Caco-2 (cell line): ENCODE results near the gene MYO7A. TPM values are rescaled to one million over a fixed set of nuclear protein-coding genes. Genes with fewer than 3 reads are reported as not detected.

Source experiments
- BruUV-seq: library from RNA; stranded (reverse); fragments of 400-500 nt; replicated peaks from 2 replicates; lab custom pipeline; 2021; lab: Mats Ljungman, UMichigan
- CTCF ChIA-PET: fragments of 300-600 bp; sonication (Branson Sonifier 250); formaldehyde crosslinking; loops from one replicate; lab custom pipeline; 2022; ENCODE audit warnings: antibody characterized with exemption; lab: Charles Lee
- POLR2A ChIA-PET: fragments of 300-600 bp; sonication (Branson Sonifier 250); formaldehyde crosslinking; loops from one replicate; lab custom pipeline; 2022; ENCODE audit warnings: antibody characterized with exemption; lab: Charles Lee
- DNase-seq, 2 experiments: peaks; one replicate each; pipeline versions ENCODE4 v3.0.0 to v3.0.0-alpha.2; 2020 to 2022
- H3K27me3 ChIP-seq: replicated peaks from 2 replicates; pipeline ENCODE4 v1.6.0; 2011; ENCODE audit warnings: low read length; ENCODE audit not compliant: control insufficient read depth, insufficient read depth
- H3K36me3 ChIP-seq: 2 replicates; pipeline ENCODE4 v1.5.1; 2011; ENCODE audit warnings: low read length; ENCODE audit not compliant: control insufficient read depth, insufficient read depth
- H3K4me1 ChIP-seq: fragments of 250-450 bp; sonication (Bioruptor Pico); 2 replicates; pipeline ENCODE4 v1.5.1; 2020; ENCODE audit warnings: mild to moderate bottlenecking
- H3K4me3 ChIP-seq: 2 replicates; pipeline ENCODE4 v1.5.1; 2011; ENCODE audit warnings: low read depth, mild to moderate bottlenecking, control low read depth, low read length
- H3K9me3 ChIP-seq: fragments of 250-450 bp; sonication (Bioruptor Pico); 2 replicates; pipeline ENCODE4 v1.5.1; 2020; ENCODE audit warnings: mild to moderate bottlenecking, moderate library complexity
- H3K27ac Mint-ChIP-seq: one replicate; pipeline ENCODE4 v1.8.0; 2022; ENCODE audit warnings: mixed read lengths; ENCODE audit not compliant: unreplicated experiment
- H3K27me3 Mint-ChIP-seq: one replicate; pipeline ENCODE4 v1.8.0; 2022; ENCODE audit warnings: mixed read lengths; ENCODE audit not compliant: insufficient read depth, unreplicated experiment
- H3K36me3 Mint-ChIP-seq: one replicate; pipeline ENCODE4 v1.8.0; 2022; ENCODE audit warnings: mild to moderate bottlenecking, mixed read lengths; ENCODE audit not compliant: insufficient read depth, unreplicated experiment
- H3K4me1 Mint-ChIP-seq: one replicate; pipeline ENCODE4 v1.8.0; 2022; ENCODE audit warnings: low read depth, mixed read lengths; ENCODE audit not compliant: unreplicated experiment
- H3K4me3 Mint-ChIP-seq: one replicate; pipeline ENCODE4 v1.8.0; 2022; ENCODE audit warnings: mild to moderate bottlenecking, moderate library complexity, mixed read lengths; ENCODE audit not compliant: unreplicated experiment
- H3K9me3 Mint-ChIP-seq: one replicate; pipeline ENCODE4 v1.8.0; 2022; ENCODE audit warnings: mixed read lengths; ENCODE audit not compliant: unreplicated experiment
- CTCF ChIP-seq, 2 experiments: fragments of 200-600 bp in 1 of 2; IDR thresholded peaks; 1 replicate in 1 of 2; 2 replicates in 1 of 2; pipeline versions ENCODE4 v1.5.1 to v1.8.0; 2011 to 2022; ENCODE audit warnings: antibody characterized with exemption in 1 of 2, control low read depth in 1 of 2, inconsistent platforms in 1 of 2, low read depth in 1 of 2, low read length in 1 of 2, mild to moderate bottlenecking in 1 of 2, moderate library complexity in 1 of 2; ENCODE audit not compliant: insufficient read depth in 1 of 2, severe bottlenecking in 1 of 2, unreplicated experiment in 1 of 2
- intact Hi-C: fragments of 100-400 bp; cut with micrococcal nuclease; formaldehyde crosslinking; loops from one replicate; pipeline ENCODE4 v1.10.0; 2022; ENCODE audit not compliant: unreplicated experiment
- total RNA-seq: library from RNA; stranded (reverse); gene quantifications from 2 replicates; pipeline ENCODE4 v1.2.3, GENCODE V29; 2022

Gene MYO7A
- total RNA-seq, 1 experiment from 2014 or later, result 8.9 TPM

GRCh38 chr11:77244277-77245027 lies 116.4 kb downstream of the MYO7A start:
- no TSS peak for BruUV-seq
- intact Hi-C loops, result loop anchor here (5.0 kb wide), 1 partner anchor 228 kb away; the partner anchor contains the start of gene PAK1
- Mint-ChIP-seq H3K27ac (no peak overlapping the region), H3K36me3 (no peaks in the 10 kb centered on the region), H3K4me3 (no peak overlapping the region), H3K27me3 (no peaks in the 10 kb centered on the region), H3K4me1 (peaks cover 7% of the 10 kb centered on the region), H3K9me3 (peaks cover 26% of the 10 kb centered on the region)
- Histone ChIP-seq H3K27me3 (no peaks in the 10 kb centered on the region), H3K4me1 (peaks cover 20% of the 10 kb centered on the region), H3K9me3 (no peaks in the 10 kb centered on the region), H3K4me3 (no peak overlapping the region), H3K36me3 (no peaks in the 10 kb centered on the region)
- TF ChIP-seq CTCF (IDR thresholded peaks at IDR 0.05; ENCODE audit: insufficient read depth in 1 of 2, low read depth in 1 of 2, low read length in 1 of 2, severe bottlenecking in 1 of 2, unreplicated experiment in 1 of 2), result no peak
- POLR2A ChIA-PET, result no interaction called here
- CTCF ChIA-PET, result interaction anchor here (0.5 to 0.6 kb wide), 2 partner anchors 41 to 557 kb away, joined by 3 read pairs; no protein-coding TSS in a partner anchor
- no peak for DNase-seq

- Histone ChIP-seq H3K4me1 (no peaks in the 10 kb centered on the region), H3K36me3 (no peaks in the 10 kb centered on the region), H3K9me3 (no peaks in the 10 kb centered on the region), H3K4me3 (no peak overlapping the region), H3K27me3 (no peaks in the 10 kb centered on the region)
- BruUV-seq, result no TSS peak
- no peak overlapping the region for H3K27ac Mint-ChIP-seq
- ChIA-PET POLR2A (interaction anchor here (0.5 kb wide), 1 partner anchor 700 kb away, joined by 3 read pairs; no protein-coding TSS in a partner anchor), CTCF (no interaction called here)
- no peaks in the 10 kb centered on the region for H3K27me3 Mint-ChIP-seq
- TF ChIP-seq CTCF (IDR thresholded peaks at IDR 0.05; ENCODE audit: insufficient read depth in 1 of 2, low read depth in 1 of 2, low read length in 1 of 2, severe bottlenecking in 1 of 2, unreplicated experiment in 1 of 2), result no peak
- no peak overlapping the region for H3K4me3 Mint-ChIP-seq
- peaks cover 14% of the 10 kb centered on the region for H3K9me3 Mint-ChIP-seq
- no peaks in the 10 kb centered on the region for H3K4me1 Mint-ChIP-seq
- intact Hi-C loops, result no loop called here
- H3K36me3 Mint-ChIP-seq, result no peaks in the 10 kb centered on the region
- no peak for DNase-seq
Measured at GRCh38 chr11:77249427-77249826, 121.4 kb downstream of the MYO7A start.

- Histone ChIP-seq H3K9me3 (no peaks in the 10 kb centered on the region), H3K36me3 (no peaks in the 10 kb centered on the region), H3K4me1 (no peaks in the 10 kb centered on the region), H3K4me3 (no peak overlapping the region), H3K27me3 (no peaks in the 10 kb centered on the region)
- CTCF ChIA-PET, result no interaction called here
- H3K9me3 Mint-ChIP-seq, result peaks cover under 1% of the 10 kb centered on the region
- no peak overlapping the region for H3K27ac Mint-ChIP-seq
- H3K4me1 Mint-ChIP-seq, result no peaks in the 10 kb centered on the region
- no peaks in the 10 kb centered on the region for H3K27me3 Mint-ChIP-seq
- H3K36me3 Mint-ChIP-seq, result no peaks in the 10 kb centered on the region
- TF ChIP-seq CTCF (IDR thresholded peaks at IDR 0.05; ENCODE audit: insufficient read depth in 1 of 2, low read depth in 1 of 2, low read length in 1 of 2, severe bottlenecking in 1 of 2, unreplicated experiment in 1 of 2), result no peak
- no peak for DNase-seq
- no peak overlapping the region for H3K4me3 Mint-ChIP-seq
- POLR2A ChIA-PET, result no interaction called here
- no TSS peak for BruUV-seq
- intact Hi-C loops, result no loop called here
Measured at GRCh38 chr11:77250881-77251640, 123.0 kb downstream of the MYO7A start.
